Measurements from ENCODE around the gene CKS1B. TPM values are rescaled to one million over a fixed set of nuclear protein-coding genes. Genes with fewer than 3 reads are reported as not detected.

The CKS1B gene
- total RNA-seq, 1 experiment from 2014 or later = 225 TPM

DNA sequence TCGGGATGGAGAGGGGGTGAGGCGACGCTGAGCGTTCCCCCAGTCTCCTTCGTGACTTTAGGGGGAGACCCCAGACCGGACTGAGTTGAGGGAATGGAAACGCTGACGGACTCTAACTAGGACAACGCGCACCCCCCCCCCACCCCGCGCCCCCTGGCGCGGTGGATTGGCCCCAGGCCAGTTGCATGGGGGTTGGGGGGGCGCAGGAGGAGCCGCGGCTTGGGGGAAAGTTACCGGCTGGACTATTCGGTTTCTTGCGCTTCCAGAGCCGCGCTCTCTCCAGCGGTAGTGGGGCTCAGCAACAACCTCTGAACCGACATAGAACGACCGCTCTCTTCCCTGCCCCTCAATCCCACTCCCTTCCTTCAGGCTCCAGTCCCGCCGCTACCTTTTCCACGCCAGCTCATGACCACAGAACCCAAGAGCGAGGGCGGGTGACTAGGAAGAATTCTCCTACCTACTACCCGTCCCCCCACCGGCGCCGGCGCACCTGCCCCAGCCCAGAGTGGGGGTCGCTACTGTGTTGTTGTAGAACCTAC lies 28.8 kb downstream of the CKS1B start:
- no peaks in the 10 kb centered on the region for H3K27me3 ChIP-seq (ENCODE audit: low read length)
- H3K9ac ChIP-seq (ENCODE audit: low read length) = peak overlapping the region; percentile 93
- H3K36me3 ChIP-seq (ENCODE audit: insufficient read depth, low read length) = no peaks in the 10 kb centered on the region
- no peaks in the 10 kb centered on the region for H4K20me1 ChIP-seq (ENCODE audit: insufficient read depth, low read depth, low read length)
- no peaks in the 10 kb centered on the region for H3K9me3 ChIP-seq (ENCODE audit: low read length)
- H3K79me2 ChIP-seq (ENCODE audit: low read length) = peaks cover 31% of the 10 kb centered on the region
- H3K27ac ChIP-seq (ENCODE audit: low read length) = peak overlapping the region; percentile 96
- DNase-seq = peak; percentile 69
- H3K9me2 ChIP-seq (replicated peaks; ENCODE audit: insufficient read depth, low read length) = no peaks in the 10 kb centered on the region
- peak overlapping the region; percentile 97 for H3K4me2 ChIP-seq (ENCODE audit: low read depth, low read length, poor library complexity, severe bottlenecking)
- peaks cover 69% of the 10 kb centered on the region for H3K4me1 ChIP-seq (ENCODE audit: low read length)
- H3K4me3 ChIP-seq (ENCODE audit: low read length) = peak overlapping the region; percentile 87
- no peak overlapping the region for H2AFZ ChIP-seq (ENCODE audit: low read length)

DNA sequence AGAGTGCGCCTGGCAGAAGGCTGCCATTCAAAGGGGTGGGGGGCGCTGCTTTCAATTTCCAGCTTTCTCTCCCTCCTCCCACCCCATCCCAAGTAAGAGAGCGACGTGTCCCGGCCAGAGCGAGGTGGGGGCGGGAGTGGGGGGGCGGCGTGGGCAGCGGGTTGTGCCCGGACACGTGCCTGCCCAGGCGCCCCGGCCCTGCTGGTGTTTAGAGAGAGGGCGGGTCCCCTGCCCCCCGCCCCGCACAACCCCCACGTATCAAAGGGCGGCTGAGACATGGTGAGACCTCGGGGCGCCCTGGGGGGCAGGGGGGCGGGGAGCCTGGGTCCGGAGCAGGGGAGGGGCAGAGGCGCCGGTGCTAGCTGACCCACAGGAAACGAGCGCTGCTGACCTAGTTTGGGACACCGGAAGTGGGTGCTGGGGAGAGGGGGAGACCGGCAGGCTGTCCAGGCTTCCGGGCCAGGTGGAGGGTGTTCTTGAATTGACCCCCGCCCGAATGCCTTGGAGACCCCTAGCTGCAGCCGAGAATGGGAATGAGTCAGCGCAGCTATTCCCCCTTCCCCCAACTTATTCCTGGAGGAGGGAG lies 29.4 kb downstream of the CKS1B start:
- Histone ChIP-seq H3K9me2 (replicated peaks; ENCODE audit: insufficient read depth, low read length) (no peaks in the 10 kb centered on the region), H3K4me2 (ENCODE audit: low read depth, low read length, poor library complexity, severe bottlenecking) (peak overlapping the region; percentile 97), H4K20me1 (ENCODE audit: insufficient read depth, low read depth, low read length) (no peaks in the 10 kb centered on the region), H3K9me3 (ENCODE audit: low read length) (no peaks in the 10 kb centered on the region), H3K4me3 (ENCODE audit: low read length) (peak overlapping the region; percentile 87), H3K27me3 (ENCODE audit: low read length) (no peaks in the 10 kb centered on the region), H3K4me1 (ENCODE audit: low read length) (peaks cover 71% of the 10 kb centered on the region), H3K36me3 (ENCODE audit: insufficient read depth, low read length) (no peaks in the 10 kb centered on the region), H3K9ac (ENCODE audit: low read length) (peak overlapping the region; percentile 93), H3K27ac (ENCODE audit: low read length) (peak overlapping the region; percentile 96), H2AFZ (ENCODE audit: low read length) (0 out of 2 replicates have a peak overlapping the region, but pooled peaks have one; percentile 59), H3K79me2 (ENCODE audit: low read length) (peaks cover 34% of the 10 kb centered on the region)
- DNase-seq = peak; percentile 81

- Histone ChIP-seq H3K9ac (ENCODE audit: low read length) (peak overlapping the region; percentile 93), H3K36me3 (ENCODE audit: insufficient read depth, low read length) (no peaks in the 10 kb centered on the region), H2AFZ (ENCODE audit: low read length) (0 out of 2 replicates have a peak overlapping the region, but pooled peaks have one; percentile 59)
These were observed 30.0 kb downstream of the CKS1B start for GRCh38 chr1:155004352-155005075.

DNA sequence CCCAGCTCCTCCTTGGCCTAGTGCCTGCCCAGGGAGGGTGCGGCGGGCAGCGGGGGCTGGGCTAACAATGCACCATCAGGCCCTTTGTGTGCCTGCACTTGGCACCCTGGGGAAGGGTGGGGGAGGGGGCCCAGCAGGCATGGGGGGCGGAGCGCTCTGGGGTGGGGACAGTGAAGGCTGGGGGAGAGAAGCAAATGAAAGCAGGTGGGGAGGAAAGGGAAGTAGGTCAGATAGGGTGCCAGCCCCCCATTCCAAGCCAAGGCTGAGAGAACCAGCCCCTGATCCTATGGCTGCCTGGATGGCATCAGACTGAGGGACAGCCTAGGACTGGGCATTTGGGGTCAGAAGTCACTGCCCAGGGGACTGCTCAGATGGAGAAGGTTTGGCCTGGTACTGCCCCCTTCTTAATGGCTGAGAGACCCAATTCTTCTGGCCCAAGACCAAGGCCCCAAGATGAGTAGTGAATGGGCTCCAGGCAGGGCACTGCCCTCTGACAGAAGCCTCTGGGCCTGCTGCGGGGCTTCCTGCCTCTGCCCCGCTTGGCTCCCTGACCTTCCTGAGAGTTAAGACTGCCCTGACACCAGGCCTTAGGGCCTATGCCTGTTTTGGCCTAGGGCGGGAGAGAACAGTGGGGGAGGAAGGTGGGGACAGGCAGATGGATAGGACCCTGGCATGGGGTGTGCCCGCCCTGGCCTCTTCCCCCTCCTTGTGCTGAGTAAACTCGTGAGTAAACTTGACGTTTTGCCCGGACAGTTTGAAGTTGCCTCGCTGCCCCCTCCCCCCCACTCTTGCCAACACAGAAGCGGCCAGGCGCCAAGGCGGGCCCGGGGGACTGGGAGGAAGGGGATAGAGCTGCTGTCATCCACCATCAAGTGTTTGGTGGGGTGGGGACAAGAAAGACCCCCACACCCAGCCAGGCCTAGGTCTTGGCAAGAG lies 30.9 kb downstream of the CKS1B start:
- peak overlapping the region; percentile 97 for H3K4me2 ChIP-seq (ENCODE audit: low read depth, low read length, poor library complexity, severe bottlenecking)
- H3K9me3 ChIP-seq (ENCODE audit: low read length) = no peaks in the 10 kb centered on the region
- peak overlapping the region; percentile 87; the same call in 1 of the 2 replicates for H3K4me3 ChIP-seq (ENCODE audit: low read length)
- H3K4me1 ChIP-seq (ENCODE audit: low read length) = peaks cover 66% of the 10 kb centered on the region
- H3K36me3 ChIP-seq (ENCODE audit: insufficient read depth, low read length) = no peaks in the 10 kb centered on the region
- no peaks in the 10 kb centered on the region for H3K9me2 ChIP-seq (replicated peaks; ENCODE audit: insufficient read depth, low read length)
- no peak overlapping the region for H2AFZ ChIP-seq (ENCODE audit: low read length)
- peaks cover 34% of the 10 kb centered on the region for H3K79me2 ChIP-seq (ENCODE audit: low read length)
- peak overlapping the region; percentile 96 for H3K27ac ChIP-seq (ENCODE audit: low read length)
- H3K27me3 ChIP-seq (ENCODE audit: low read length) = no peaks in the 10 kb centered on the region
- peak overlapping the region; percentile 93 for H3K9ac ChIP-seq (ENCODE audit: low read length)
- H4K20me1 ChIP-seq (ENCODE audit: insufficient read depth, low read depth, low read length) = no peaks in the 10 kb centered on the region
- DNase-seq = peak; percentile 69

More at GRCh38 chr1:155004352-155005075, 30.0 kb downstream of the CKS1B start:
- Histone ChIP-seq H3K4me3 (ENCODE audit: low read length) (peak overlapping the region; percentile 87), H3K27me3 (ENCODE audit: low read length) (no peaks in the 10 kb centered on the region), H3K9me2 (replicated peaks; ENCODE audit: insufficient read depth, low read length) (no peaks in the 10 kb centered on the region), H3K4me1 (ENCODE audit: low read length) (peaks cover 66% of the 10 kb centered on the region), H3K27ac (ENCODE audit: low read length) (peak overlapping the region; percentile 96), H3K4me2 (ENCODE audit: low read depth, low read length, poor library complexity, severe bottlenecking) (peak overlapping the region; percentile 97), H3K79me2 (ENCODE audit: low read length) (peaks cover 34% of the 10 kb centered on the region), H3K9me3 (ENCODE audit: low read length) (no peaks in the 10 kb centered on the region), H4K20me1 (ENCODE audit: insufficient read depth, low read depth, low read length) (no peaks in the 10 kb centered on the region)
- peak; percentile 59 for DNase-seq

GRCh38 chr1:155006601-155007101 lies 32.2 kb downstream of the CKS1B start:
- peaks cover 34% of the 10 kb centered on the region for H3K79me2 ChIP-seq (ENCODE audit: low read length)
- H3K4me2 ChIP-seq (ENCODE audit: low read depth, low read length, poor library complexity, severe bottlenecking) = peak overlapping the region; percentile 97
- H3K27ac ChIP-seq (ENCODE audit: low read length) = peak overlapping the region; percentile 96
- H3K27me3 ChIP-seq (ENCODE audit: low read length) = no peaks in the 10 kb centered on the region
- no peaks in the 10 kb centered on the region for H3K9me2 ChIP-seq (replicated peaks; ENCODE audit: insufficient read depth, low read length)
- H3K4me1 ChIP-seq (ENCODE audit: low read length) = peaks cover 73% of the 10 kb centered on the region
- no peak overlapping the region for H2AFZ ChIP-seq (ENCODE audit: low read length)
- no peaks in the 10 kb centered on the region for H3K9me3 ChIP-seq (ENCODE audit: low read length)
- H3K9ac ChIP-seq (ENCODE audit: low read length) = peak overlapping the region; percentile 93; the same call in 1 of the 2 replicates
- no peaks in the 10 kb centered on the region for H3K36me3 ChIP-seq (ENCODE audit: insufficient read depth, low read length)
- H4K20me1 ChIP-seq (ENCODE audit: insufficient read depth, low read depth, low read length) = no peaks in the 10 kb centered on the region
- peak; percentile 78 for DNase-seq
- no peak overlapping the region for H3K4me3 ChIP-seq (ENCODE audit: low read length)

DNA sequence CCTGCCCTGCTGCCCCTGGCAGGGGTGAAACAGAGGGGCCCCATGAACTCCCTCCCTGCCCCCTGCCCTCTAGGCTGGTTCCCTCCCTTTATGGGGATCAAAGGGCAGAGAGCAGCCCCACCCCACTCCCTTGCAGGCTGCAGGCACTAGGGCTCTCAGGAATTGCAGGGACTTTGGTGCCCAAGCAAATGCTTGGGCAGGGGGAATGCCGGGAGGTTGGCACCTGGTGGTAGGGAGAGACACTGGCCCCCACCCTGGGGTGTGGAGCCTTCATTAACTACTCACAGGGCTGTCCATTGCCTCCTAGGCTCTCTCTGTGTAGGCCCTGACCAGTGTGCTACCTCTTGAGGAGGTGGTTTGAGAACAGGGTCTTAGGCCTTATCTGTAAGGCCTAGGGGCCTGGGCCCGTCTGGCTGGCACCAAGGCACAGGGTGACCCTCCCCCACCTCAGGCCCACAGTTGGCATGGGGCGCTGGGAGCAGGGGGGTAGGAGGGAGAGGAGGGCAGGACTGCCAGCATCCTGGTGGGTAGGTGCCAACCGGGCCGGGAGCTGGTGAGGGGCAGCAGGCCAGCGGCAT lies 32.9 kb downstream of the CKS1B start:
- Histone ChIP-seq H3K4me3 (ENCODE audit: low read length) (no peak overlapping the region), H2AFZ (ENCODE audit: low read length) (no peak overlapping the region), H3K79me2 (ENCODE audit: low read length) (peaks cover 34% of the 10 kb centered on the region), H3K27ac (ENCODE audit: low read length) (no peak overlapping the region), H3K4me1 (ENCODE audit: low read length) (peaks cover 77% of the 10 kb centered on the region), H4K20me1 (ENCODE audit: insufficient read depth, low read depth, low read length) (no peaks in the 10 kb centered on the region), H3K9me2 (replicated peaks; ENCODE audit: insufficient read depth, low read length) (no peaks in the 10 kb centered on the region), H3K4me2 (ENCODE audit: low read depth, low read length, poor library complexity, severe bottlenecking) (no peak overlapping the region), H3K9me3 (ENCODE audit: low read length) (no peaks in the 10 kb centered on the region), H3K27me3 (ENCODE audit: low read length) (no peaks in the 10 kb centered on the region), H3K9ac (ENCODE audit: low read length) (no peak overlapping the region), H3K36me3 (ENCODE audit: insufficient read depth, low read length) (no peaks in the 10 kb centered on the region)
- DNase-seq = peak; percentile 37

- DNase-seq = peak; percentile 42
- H2AFZ ChIP-seq (ENCODE audit: low read length) = no peak overlapping the region
- H3K79me2 ChIP-seq (ENCODE audit: low read length) = peaks cover 27% of the 10 kb centered on the region
- H3K36me3 ChIP-seq (ENCODE audit: insufficient read depth, low read length) = no peaks in the 10 kb centered on the region
- H3K9me3 ChIP-seq (ENCODE audit: low read length) = no peaks in the 10 kb centered on the region
- H4K20me1 ChIP-seq (ENCODE audit: insufficient read depth, low read depth, low read length) = no peaks in the 10 kb centered on the region
- H3K27me3 ChIP-seq (ENCODE audit: low read length) = no peaks in the 10 kb centered on the region
- no peak overlapping the region for H3K9ac ChIP-seq (ENCODE audit: low read length)
- H3K4me3 ChIP-seq (ENCODE audit: low read length) = no peak overlapping the region
- no peaks in the 10 kb centered on the region for H3K9me2 ChIP-seq (replicated peaks; ENCODE audit: insufficient read depth, low read length)
- peaks cover 87% of the 10 kb centered on the region for H3K4me1 ChIP-seq (ENCODE audit: low read length)
- H3K27ac ChIP-seq (ENCODE audit: low read length) = no peak overlapping the region
- H3K4me2 ChIP-seq (ENCODE audit: low read depth, low read length, poor library complexity, severe bottlenecking) = no peak overlapping the region
These were observed 33.8 kb downstream of the CKS1B start for GRCh38 chr1:155008015-155008941.
